HG03575 (cell line): Measurements from ENCODE around the gene GPN1.
"Not testable (repeated sequence)": the region's sequence is repeated elsewhere in the genome, so short reads cannot be mapped to it uniquely, and the experiment has no call there.

ENCODE experiments used
- ATAC-seq: cut with Tn5 transposase; IDR thresholded peaks from one replicate; pipeline ENCODE4 v1.9.1; 2021; ENCODE audit not compliant: unreplicated experiment, insufficient number of reproducible peaks, low FRiP score; ENCODE audit errors: extremely low read depth

The GPN1 gene

DNA sequence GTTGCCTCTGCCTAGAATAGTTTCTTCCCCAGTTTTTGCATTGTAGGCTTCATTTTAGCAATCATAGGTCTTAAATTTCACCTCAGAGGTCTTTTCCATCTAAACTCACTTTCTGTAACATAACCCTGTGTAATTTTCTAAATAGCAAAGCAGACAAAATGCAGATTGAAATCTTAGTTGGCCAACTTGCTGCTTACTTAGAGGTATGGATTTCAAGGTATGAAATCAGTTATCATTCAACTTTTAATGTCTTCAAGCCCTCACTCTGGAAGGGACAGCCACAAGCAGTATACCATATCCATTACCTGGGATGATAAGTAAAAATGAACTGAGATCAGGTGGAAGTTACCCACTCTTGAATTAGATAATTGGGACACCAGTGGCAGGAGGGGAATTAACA, 3.9 kb upstream of the GPN1 start:
- ATAC-seq, result no peak

DNA sequence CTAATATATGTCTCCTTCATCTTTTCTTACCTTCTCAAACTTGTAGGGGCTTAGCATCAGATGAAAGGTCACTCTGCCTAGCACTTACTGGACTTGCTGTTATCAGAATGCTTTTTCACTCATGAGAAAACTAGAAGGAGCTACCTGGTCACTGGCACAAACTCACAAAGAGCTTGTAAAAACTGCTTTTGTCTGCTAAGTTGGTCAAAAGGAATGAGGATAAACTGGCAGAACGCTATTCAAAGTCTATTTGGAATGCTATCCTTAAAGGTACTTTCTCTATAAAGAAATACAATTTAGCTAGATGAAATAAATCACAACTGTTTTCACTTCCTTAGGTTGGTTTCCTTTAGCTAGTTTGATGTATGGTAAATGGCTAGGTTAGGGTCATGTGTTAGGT, 2.5 kb upstream of the GPN1 start:
- ATAC-seq, result not testable (repeated sequence)

DNA sequence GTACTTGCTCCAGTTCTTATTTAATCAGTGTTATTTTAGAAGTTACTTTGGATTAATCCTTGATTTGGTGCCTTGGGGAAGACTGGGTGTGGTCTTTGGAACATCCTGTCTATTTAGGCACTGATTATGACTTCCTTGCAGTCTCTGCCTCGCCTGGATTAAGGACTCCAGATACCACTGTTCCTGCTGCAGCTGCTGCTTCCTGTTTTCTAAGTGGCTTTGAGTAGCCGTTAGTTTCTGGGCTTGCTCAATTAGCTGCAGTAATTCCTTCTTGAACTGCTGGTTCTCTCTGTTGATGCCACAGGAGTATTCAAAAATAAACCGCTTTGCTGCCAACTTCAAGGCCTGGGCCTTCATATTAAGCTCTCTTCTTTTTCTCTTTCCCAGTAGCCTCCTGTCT, 1.9 kb upstream of the GPN1 start:
- ATAC-seq, result not testable (repeated sequence)

DNA sequence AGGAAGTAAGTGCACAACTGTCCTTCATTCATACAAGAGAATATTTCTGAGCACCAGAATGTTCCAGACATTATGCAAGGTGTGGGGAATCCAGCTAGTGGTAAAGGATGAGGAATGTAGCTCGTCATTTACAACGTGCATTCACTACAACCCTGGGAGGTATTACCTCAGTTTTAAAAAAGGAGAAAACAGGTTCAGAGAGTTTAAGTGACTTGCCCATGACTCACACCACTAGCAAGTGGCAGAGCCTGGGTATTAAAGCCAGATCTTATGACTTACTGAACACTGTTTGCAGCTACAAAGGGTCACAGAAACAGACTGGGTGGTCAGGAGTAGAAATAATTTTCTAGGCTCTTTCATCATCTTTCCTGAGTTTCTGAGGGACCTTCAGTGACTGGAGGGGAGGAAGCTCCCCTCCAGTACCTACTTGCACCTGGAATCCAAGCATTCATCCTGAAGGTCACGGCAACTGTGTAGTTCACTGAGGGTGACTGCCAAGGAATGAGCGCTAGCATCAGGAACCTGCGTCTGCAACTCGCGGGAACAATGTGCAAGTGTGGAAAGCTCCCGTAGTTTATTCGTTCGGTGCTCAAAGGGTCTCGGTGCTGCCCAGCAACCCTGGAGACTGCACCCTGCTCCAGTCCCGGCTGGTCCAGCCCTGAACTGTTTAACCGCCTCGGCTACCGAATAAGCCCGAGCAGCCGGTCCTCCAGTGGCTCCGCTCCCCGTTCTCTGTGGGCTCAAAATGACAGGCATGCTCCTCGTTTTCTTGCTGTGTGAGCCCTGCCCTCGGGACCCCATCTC, 685 bp upstream of the GPN1 start:
- ATAC-seq, result no peak

DNA sequence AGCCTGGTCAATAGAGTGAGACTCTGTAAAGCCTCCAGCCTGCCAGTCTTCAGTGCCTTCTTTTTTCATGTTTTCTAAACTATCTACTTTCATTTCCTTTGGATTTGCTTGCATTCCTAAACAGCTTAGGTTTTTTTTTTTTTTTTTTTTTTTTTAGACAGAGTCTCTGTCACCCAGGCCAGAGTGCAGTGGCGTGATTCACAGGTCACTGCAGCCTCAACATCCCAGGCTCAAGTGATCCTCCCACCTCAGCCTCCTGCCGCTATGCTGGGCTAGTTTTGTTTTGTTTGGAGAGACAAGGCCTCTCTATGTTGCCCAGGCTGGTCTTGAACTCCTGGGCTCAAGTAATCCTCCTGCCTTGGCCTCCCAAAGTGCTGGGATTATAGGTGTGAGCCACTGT, 1.4 kb downstream of the GPN1 start:
- ATAC-seq, result not testable (repeated sequence)

DNA sequence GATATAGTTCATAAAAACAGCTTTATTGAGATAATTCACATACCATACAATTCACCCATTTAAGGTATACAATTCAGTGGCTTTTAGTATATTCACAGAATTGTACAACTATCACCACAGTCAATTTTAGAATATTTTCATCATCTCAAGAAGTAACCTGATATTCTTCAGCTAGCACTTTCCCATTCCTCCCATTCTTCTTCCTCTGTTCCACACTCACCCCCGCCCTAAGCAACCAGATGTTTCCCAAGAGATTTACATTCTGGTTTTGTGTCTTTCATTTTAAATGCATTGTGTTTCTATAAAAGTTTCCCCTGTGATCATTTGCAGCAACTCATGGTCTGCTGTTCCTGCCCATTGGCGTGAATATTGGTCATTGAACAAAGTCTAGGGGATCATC, 5.4 kb downstream of the GPN1 start:
- ATAC-seq, result no peak

DNA sequence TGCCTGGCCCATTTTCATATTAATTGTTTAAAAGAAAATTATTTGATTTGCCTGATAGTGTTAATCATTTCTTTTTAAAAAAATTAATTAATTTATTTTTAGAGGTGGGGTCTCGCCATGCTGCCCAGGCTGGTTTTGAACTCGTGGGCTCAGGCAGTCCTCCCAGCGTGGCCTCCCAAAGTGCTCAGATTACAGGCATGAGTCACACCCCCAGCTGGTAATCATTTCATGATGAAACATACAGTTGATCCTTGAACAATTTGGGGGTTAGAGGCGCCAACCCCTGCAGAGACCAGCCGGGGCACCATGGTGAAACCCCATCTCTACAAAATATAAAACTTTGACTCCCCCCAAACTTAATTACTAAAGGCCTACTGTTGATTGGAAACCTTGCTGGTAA, 7.9 kb downstream of the GPN1 start:
- no peak for ATAC-seq

DNA sequence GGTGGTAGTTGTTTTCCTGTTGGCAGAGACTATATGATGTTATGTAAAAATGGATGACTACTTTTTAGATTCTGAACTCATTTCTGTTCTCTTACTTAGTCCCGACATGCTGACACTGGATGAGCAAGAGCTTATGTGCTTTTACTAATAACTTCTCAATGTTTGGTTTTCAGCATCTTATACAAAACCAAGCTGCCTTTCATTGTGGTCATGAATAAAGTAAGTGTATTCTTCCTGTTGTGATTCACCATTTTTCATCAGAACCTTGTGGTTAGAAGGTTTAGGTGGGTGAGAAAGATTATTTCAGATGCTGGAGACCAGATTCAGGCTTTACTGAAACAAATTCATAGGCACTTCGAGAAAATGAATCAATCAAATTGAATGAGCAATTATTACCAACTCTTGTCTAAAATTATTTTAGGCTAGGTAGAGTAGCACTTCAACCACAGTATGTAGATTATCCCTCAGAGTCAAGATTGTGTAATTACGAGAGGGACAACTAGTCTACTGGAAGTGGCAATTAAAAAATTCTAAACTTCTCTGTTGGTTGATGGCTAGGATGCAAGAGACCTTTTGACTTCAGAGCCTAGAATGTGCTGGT, 9.3 kb downstream of the GPN1 start:
- ATAC-seq, result no peak

DNA sequence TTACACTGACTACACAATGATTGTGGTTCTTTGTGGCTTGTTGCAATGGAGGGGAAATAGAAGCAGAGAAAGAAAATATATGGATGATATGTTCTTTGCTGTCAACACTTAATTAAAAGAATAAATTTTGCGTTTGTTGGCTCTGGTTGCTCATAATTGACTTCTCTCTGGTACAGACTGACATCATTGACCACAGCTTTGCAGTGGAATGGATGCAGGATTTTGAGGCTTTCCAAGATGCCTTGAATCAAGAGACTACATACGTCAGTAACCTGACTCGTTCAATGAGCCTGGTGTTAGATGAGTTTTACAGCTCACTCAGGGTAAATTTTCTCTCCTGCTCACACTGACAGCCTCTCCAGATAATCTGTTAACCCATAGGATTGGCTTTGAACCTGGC, 9.9 kb downstream of the GPN1 start:
- no peak for ATAC-seq

DNA sequence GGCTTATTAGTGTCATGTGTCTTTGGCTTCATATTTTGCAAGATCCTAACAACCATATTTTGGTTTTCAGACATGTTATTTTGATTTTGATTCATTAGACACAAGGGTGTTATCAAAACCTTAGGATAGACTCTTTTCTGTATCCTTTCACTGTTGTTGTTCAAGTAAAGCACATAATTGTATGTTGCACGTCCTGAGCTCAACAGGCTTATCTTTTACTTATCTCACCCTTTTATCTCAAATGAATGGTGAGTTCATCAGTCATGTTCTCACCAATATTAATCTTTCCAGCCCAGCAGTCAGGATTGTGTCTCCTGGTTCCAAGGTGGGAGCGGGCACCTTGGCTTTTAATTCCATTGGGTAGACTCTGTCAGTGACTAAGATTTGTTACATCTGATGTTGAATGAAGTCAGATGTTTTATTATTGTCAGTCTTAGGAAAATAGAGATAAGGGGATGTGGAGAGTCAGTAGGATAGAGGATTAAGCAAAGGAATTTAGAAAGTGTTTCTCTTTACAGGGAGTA, 11.9 kb downstream of the GPN1 start:
- ATAC-seq, result no peak

DNA sequence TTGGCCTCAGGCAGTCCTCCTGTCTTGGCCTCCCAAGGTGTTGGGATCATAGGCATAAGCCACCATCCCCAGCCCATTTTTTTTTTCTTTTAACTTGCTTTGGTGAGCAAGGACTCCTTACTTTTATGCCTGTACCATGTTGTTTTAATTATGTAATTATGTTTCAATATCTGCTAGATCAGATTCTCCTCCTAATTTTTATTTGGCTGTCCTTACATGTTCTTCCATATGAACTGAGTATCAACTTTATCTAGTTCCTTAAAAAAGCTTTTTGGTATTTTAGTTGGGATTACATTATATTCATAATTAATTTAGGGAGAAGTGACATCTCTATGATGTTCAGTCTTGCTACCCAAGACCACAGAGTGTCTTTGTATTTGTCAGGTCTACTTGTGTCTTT, 16.3 kb downstream of the GPN1 start:
- no peak for ATAC-seq

DNA sequence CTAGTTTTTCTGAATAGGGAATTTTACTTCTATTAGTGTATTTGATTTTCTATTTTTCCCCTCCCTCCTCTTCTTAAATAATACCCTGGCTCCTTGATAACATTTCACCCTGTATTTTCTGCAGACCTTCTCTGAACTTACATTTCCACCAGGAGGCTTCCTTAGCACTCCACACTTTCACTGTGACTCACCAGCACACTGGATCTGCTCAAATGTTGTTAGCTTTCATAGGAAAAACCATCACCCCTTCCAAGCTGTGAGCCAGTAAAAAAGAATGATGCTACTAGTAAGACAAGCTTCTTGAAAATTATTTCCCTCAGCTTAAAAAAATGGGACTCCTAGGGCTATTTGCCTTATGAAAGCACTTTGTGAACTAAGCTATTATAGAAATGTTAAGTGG, 18.4 kb downstream of the GPN1 start:
- ATAC-seq, result no peak

DNA sequence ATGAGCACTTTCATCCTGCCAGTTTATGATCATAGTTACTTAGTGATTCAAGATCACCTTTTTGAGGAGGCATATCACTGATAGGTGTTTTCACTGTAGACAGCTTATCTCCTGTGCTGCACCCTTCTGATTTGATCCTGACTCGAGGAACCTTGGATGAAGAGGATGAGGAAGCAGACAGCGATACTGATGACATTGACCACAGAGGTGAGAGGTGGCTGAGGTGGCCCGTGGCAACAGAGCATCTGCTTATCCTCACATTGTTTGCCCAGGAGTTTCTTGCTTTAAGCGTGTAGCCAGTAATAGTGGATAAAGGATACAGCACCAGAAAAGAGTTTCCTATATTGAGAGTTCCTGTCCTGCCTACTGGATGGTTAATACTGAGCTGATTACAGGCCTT, 18.9 kb downstream of the GPN1 start:
- ATAC-seq, result no peak

DNA sequence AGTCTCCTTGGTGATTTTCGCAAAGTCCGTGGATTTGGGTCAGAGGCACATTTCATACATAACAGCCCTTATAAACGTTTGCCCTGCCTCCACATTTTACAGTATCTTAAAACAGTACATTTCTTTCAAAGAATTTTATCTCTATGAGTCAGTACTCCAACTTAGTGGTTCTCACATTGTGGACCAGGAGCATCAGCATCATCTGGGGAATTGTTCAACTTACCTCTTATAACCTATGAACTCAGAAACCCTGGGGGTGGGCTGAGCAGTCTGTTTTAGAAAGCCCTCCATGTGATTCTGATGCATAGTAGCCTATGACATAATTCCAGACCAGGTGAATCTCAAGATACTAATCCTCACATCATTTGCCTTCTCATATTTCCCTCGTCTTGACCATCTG, 22.2 kb downstream of the GPN1 start:
- no peak for ATAC-seq

DNA sequence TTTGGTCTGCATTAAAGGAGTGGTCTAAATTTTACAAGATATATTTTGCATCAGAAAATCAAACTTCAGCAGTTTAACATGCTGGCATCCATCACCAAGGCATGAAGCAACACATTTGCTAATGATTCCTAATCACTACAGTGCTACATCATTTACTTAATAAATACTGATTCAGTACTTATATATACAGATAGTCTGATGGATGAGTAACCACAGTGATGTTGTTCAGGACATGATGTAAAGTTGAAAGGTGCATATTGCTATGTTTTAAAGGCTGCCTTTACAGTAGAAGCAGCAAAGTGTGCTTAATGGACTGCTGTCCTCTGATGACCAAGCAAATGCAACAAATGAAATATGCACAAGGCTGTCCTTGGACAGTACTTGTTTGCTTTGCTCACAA, 23.5 kb downstream of the GPN1 start:
- ATAC-seq, result no peak

DNA sequence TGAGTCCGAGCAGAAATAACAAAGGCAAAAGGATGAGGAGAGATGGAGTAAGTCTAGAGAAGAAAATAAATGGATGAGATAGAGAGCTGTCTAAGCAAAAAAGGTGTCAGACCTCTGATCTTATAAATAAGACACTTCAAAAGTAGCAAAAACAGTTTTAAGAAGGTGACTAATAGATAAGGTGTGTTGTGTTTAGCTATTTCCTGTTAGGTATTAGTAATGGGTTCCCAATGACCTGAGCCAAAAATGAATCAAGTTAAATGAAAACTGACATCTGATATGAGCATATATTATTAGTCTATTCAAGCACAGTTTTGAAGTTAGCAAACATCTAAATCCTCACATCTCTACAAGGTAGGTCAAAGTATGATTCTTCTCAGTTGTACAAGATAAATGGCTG, 23.9 kb downstream of the GPN1 start:
- ATAC-seq, result no peak

DNA sequence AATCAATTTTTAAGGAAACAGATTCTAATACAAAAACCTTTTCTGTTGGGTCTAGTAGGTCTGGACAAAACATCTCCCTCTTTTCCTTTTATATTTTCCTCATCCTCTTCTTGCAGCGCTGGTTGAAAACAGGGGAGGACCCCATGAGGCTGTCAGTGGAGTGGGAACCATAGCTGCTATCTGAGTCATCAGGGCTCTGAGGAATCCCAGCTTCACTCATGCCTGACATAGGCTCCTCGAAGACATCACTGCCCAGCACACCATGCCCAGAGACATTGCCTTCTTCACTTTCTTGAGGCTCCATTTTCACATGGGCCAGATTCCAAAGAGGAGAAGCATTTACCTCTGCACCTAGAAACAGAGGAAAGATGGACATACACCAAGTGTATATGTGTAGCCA, 24.5 kb downstream of the GPN1 start:
- ATAC-seq, result no peak

DNA sequence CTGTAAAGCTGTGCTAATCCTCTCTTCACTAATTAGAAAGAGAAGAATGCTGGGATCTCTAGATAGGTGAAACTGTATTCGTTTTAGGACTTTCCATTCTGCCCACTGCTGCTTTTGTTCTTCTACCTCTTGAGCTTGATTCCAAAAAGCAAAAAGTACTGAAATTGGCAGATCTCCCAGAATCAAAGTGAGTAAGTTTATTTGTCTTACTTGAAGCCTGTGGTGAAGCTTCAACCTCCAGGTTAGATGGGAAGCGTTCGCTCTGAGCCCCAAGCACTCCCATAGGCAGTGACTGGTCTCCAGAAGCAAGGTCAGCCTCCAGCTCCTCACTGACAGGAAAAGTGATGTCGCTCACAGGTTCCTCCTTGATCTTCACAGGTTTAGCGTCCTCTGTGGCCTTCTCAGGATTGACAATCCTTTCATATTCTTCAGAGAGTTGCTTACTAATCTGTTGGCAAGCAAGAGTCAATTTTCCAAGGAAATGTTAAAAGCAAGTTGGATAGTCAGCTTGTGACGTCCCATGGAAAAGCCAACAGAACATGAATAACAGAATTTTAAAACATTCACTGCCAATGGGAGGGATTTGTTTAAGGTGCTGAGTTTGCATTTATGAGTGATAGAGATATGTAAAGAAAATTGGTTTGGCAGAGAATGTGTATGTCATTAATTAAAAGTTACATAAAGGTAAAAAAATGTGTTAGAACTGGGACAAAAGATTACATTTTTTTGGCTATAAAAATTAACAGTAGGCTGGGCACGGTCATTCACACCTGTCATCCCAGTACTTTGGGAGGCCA, 26.5 kb downstream of the GPN1 start:
- no peak for ATAC-seq

DNA sequence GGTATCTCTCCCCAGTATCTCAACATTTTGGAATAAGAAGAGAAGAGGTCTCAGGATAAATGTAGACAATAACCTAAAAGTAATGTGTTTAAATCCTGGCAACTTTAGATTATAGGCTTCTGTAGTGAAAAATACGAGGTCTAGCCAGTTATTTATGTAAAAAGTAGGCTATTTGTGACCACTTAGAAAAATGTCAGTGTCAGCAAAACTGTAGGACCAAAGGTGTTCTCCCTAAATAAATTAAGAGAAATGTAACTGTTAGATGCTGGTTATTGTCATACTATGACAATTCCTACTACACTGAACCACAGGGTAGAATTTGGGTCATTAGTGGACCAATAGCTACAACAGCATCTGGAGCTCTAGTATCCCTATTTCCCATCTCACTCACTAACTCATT, 32.5 kb downstream of the GPN1 start:
- ATAC-seq, result no peak
